H9 (cell line): ENCODE data around the gene CRISP3. TPM values are rescaled to one million over a fixed set of nuclear protein-coding genes. Genes with fewer than 3 reads are reported as not detected.

Experiments used
- DNase-seq: peaks from one replicate; pipeline ENCODE4 v3.0.0-alpha.2; 2017
- H2AFZ ChIP-seq: one replicate; pipeline ENCODE4 v1.6.1; 2013; ENCODE audit warnings: mild to moderate bottlenecking, low read length, control low read depth, moderate library complexity
- H2AK5ac ChIP-seq: 2 replicates; pipeline ENCODE4 v1.6.1; 2013; ENCODE audit warnings: low read length, control low read depth, mixed read lengths; ENCODE audit not compliant: insufficient read length
- H2BK120ac ChIP-seq: one replicate; pipeline ENCODE4 v1.6.1; 2013; ENCODE audit warnings: low read depth, mild to moderate bottlenecking, low read length, control low read depth, inconsistent platforms; ENCODE audit not compliant: poor library complexity, severe bottlenecking
- H2BK12ac ChIP-seq: 2 replicates; pipeline ENCODE4 v1.6.1; 2013; ENCODE audit warnings: low read length, control low read depth, mixed read lengths, low read depth; ENCODE audit not compliant: insufficient read length
- H2BK15ac ChIP-seq: 2 replicates; pipeline ENCODE4 v1.6.1; 2013; ENCODE audit warnings: low read depth, low read length, control low read depth
- H2BK20ac ChIP-seq: one replicate; pipeline ENCODE4 v1.6.1; 2013; ENCODE audit warnings: low read depth, mild to moderate bottlenecking, low read length, control low read depth, inconsistent platforms; ENCODE audit not compliant: poor library complexity, severe bottlenecking
- H2BK5ac ChIP-seq: 2 replicates; pipeline ENCODE4 v1.6.1; 2013; ENCODE audit warnings: low read length, control low read depth, mixed read lengths; ENCODE audit not compliant: insufficient read length
- H3K14ac ChIP-seq: 2 replicates; pipeline ENCODE4 v1.6.1; 2013; ENCODE audit warnings: low read length, control low read depth; ENCODE audit not compliant: insufficient read depth
- H3K18ac ChIP-seq: 2 replicates; pipeline ENCODE4 v1.6.1; 2013; ENCODE audit warnings: low read depth, mild to moderate bottlenecking, mixed read lengths, low read length, control low read depth; ENCODE audit not compliant: insufficient read length
- H3K23ac ChIP-seq: 2 replicates; pipeline ENCODE4 v1.6.1; 2013; ENCODE audit warnings: low read length, control low read depth, mixed read lengths, low read depth; ENCODE audit not compliant: insufficient read length
- H3K23me2 ChIP-seq: 2 replicates; pipeline ENCODE4 v1.6.1; 2013; ENCODE audit warnings: low read depth, mild to moderate bottlenecking, mixed read lengths, low read length, control low read depth; ENCODE audit not compliant: insufficient read length, poor library complexity, severe bottlenecking
- H3K27ac ChIP-seq: 2 replicates; pipeline ENCODE4 v1.5.1; 2013; ENCODE audit warnings: low read length, control low read depth, mixed read lengths, low read depth; ENCODE audit not compliant: insufficient read length
- H3K27me3 ChIP-seq: 2 replicates; pipeline ENCODE4 v1.6.1; 2013; ENCODE audit warnings: low read length, control low read depth, inconsistent platforms; ENCODE audit not compliant: insufficient read depth
- H3K4ac ChIP-seq: 2 replicates; pipeline ENCODE4 v1.6.1; 2013; ENCODE audit warnings: low read depth, mild to moderate bottlenecking, control low read depth, inconsistent platforms, low read length, moderate library complexity
- H3K4me1 ChIP-seq: 2 replicates; pipeline ENCODE4 v1.6.1; 2013; ENCODE audit warnings: low read length, control low read depth, inconsistent platforms; ENCODE audit not compliant: insufficient read depth
- H3K4me2 ChIP-seq: 2 replicates; pipeline ENCODE4 v1.6.1; 2013; ENCODE audit warnings: low read length, control low read depth, mixed read lengths; ENCODE audit not compliant: insufficient read length, insufficient read depth
- H3K56ac ChIP-seq: 2 replicates; pipeline ENCODE4 v1.6.1; 2013; ENCODE audit warnings: low read depth, mild to moderate bottlenecking, mixed read lengths, low read length, control low read depth; ENCODE audit not compliant: insufficient read length
- H3K79me1 ChIP-seq: 2 replicates; pipeline ENCODE4 v1.6.1; 2013; ENCODE audit warnings: low read depth, mild to moderate bottlenecking, moderate library complexity, low read length, control low read depth, inconsistent platforms; ENCODE audit not compliant: insufficient read depth, poor library complexity, severe bottlenecking
- H3K79me2 ChIP-seq: 2 replicates; pipeline ENCODE4 v1.6.1; 2013; ENCODE audit warnings: low read length, control low read depth, inconsistent platforms; ENCODE audit not compliant: insufficient read depth
- H3K9ac ChIP-seq: 2 replicates; pipeline ENCODE4 v1.6.1; 2013; ENCODE audit warnings: low read length, control low read depth, mixed read lengths; ENCODE audit not compliant: insufficient read length; ENCODE audit errors: extremely low read depth
- H3K9me3 ChIP-seq: one replicate; pipeline ENCODE4 v1.6.1; 2013; ENCODE audit warnings: low read depth, low read length, inconsistent platforms; ENCODE audit not compliant: control insufficient read depth
- H3T11ph ChIP-seq: one replicate; pipeline ENCODE4 v1.6.1; 2013; ENCODE audit warnings: mild to moderate bottlenecking, low read length, control low read depth, inconsistent platforms
- H4K20me1 ChIP-seq: one replicate; pipeline ENCODE4 v1.6.1; 2013; ENCODE audit not compliant: control insufficient read depth, insufficient read length, insufficient read depth
- H4K5ac ChIP-seq: 2 replicates; pipeline ENCODE4 v1.6.1; 2013; ENCODE audit warnings: low read depth, mild to moderate bottlenecking, mixed read lengths, low read length, control low read depth; ENCODE audit not compliant: insufficient read length
- H4K8ac ChIP-seq: replicated peaks from 2 replicates; pipeline ENCODE4 v1.6.1; 2013; ENCODE audit warnings: low read length, control low read depth, mixed read lengths, low read depth; ENCODE audit not compliant: insufficient read length
- H4K91ac ChIP-seq: 2 replicates; pipeline ENCODE4 v1.6.1; 2013; ENCODE audit warnings: low read depth, mild to moderate bottlenecking, moderate library complexity, mixed read lengths, low read length, control low read depth; ENCODE audit not compliant: insufficient read length
- H3K27ac Mint-ChIP-seq, 3 experiments: 2 replicates in 2 of 3; 3 replicates in 1 of 3; pipeline ENCODE4 v1.8.0; 2020 to 2021; ENCODE audit warnings: mixed read lengths in 3 of 3, mild to moderate bottlenecking in 1 of 3, moderate library complexity in 1 of 3
- H3K27me3 Mint-ChIP-seq: 2 replicates; pipeline ENCODE4 v1.8.0; 2021; ENCODE audit warnings: low read depth, mild to moderate bottlenecking, moderate library complexity, mixed read lengths
- H3K36me3 Mint-ChIP-seq, 3 experiments: 2 replicates in 2 of 3; 3 replicates in 1 of 3; pipeline ENCODE4 v1.8.0; 2020 to 2021; ENCODE audit warnings: low read depth in 3 of 3, mixed read lengths in 3 of 3; ENCODE audit not compliant: insufficient read depth in 1 of 3
- H3K4me1 Mint-ChIP-seq, 2 experiments: 2 replicates each; pipeline ENCODE4 v1.8.0; 2020; ENCODE audit warnings: mixed read lengths in 2 of 2
- H3K4me3 Mint-ChIP-seq, 2 experiments: 2 replicates in 1 of 2; 3 replicates in 1 of 2; pipeline ENCODE4 v1.8.0; 2020 to 2021; ENCODE audit warnings: mild to moderate bottlenecking in 2 of 2, mixed read lengths in 2 of 2, moderate library complexity in 1 of 2
- H3K9me3 Mint-ChIP-seq, 2 experiments: 2 replicates in 1 of 2; 3 replicates in 1 of 2; pipeline ENCODE4 v1.8.0; 2020; ENCODE audit warnings: mild to moderate bottlenecking in 2 of 2, mixed read lengths in 2 of 2, moderate library complexity in 1 of 2
- total RNA-seq: library from RNA; stranded (reverse); gene quantifications from 2 replicates; pipeline ENCODE4 v1.2.1, GENCODE V29; 2021
- TF ChIP-seq, protein P1 (sequence below): fragments of 200-600 bp; sonication (generic); conservative IDR thresholded peaks from 3 replicates; pipeline ENCODE4 v1.8.0; 2021; ENCODE audit warnings: antibody characterized with exemption, mild to moderate bottlenecking

CRISP3 gene
- total RNA-seq, 1 experiment from 2014 or later = not detected

DNA sequence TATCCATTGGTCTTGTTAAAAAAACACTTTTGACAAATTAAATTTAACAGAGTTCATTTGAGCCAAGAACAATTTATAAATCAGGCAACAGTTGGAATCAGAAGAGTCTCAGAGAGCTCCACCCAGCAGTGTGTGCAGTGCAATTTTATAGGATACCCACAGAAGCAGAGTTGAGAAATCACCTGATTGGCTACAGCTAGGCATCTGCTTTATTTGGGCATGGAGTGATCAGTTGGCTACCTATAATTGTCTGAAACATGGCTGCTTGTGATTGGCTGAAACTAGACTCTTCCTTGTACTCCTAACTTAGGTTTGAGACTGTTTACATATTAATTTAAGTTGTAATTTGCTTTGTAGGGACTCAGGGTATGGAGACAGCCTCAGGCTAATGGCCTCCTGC, 30.9 kb upstream of the CRISP3 start:
- H3K4me3 Mint-ChIP-seq = no peak overlapping the region
- no peak overlapping the region for H2BK5ac ChIP-seq
- no peak overlapping the region for H3K23ac ChIP-seq
- no peaks in the 10 kb centered on the region for H3K23me2 ChIP-seq
- no peak overlapping the region for H3K27ac ChIP-seq
- H3K18ac ChIP-seq = no peak overlapping the region
- no peak overlapping the region for H3K9ac ChIP-seq
- peaks cover 3 to 7% (median 5%) of the 10 kb centered on the region in 3 experiments; a peak in 5 of 7 replicates for H3K36me3 Mint-ChIP-seq
- no peak overlapping the region for H3T11ph ChIP-seq
- no peak overlapping the region for H3K56ac ChIP-seq
- TF ChIP-seq, protein P1, sequence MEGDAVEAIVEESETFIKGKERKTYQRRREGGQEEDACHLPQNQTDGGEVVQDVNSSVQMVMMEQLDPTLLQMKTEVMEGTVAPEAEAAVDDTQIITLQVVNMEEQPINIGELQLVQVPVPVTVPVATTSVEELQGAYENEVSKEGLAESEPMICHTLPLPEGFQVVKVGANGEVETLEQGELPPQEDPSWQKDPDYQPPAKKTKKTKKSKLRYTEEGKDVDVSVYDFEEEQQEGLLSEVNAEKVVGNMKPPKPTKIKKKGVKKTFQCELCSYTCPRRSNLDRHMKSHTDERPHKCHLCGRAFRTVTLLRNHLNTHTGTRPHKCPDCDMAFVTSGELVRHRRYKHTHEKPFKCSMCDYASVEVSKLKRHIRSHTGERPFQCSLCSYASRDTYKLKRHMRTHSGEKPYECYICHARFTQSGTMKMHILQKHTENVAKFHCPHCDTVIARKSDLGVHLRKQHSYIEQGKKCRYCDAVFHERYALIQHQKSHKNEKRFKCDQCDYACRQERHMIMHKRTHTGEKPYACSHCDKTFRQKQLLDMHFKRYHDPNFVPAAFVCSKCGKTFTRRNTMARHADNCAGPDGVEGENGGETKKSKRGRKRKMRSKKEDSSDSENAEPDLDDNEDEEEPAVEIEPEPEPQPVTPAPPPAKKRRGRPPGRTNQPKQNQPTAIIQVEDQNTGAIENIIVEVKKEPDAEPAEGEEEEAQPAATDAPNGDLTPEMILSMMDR = no peak
- no peaks in the 10 kb centered on the region for H3K79me2 ChIP-seq
- H3K79me1 ChIP-seq = no peaks in the 10 kb centered on the region
- H3K4me1 Mint-ChIP-seq = no peaks in the 10 kb centered on the region
- H4K91ac ChIP-seq = no peak overlapping the region
- no peak overlapping the region for H3K4ac ChIP-seq
- no peak for DNase-seq
- H3K27ac Mint-ChIP-seq = no peak overlapping the region
- no peak overlapping the region for H2BK12ac ChIP-seq
- H2BK120ac ChIP-seq = no peak overlapping the region
- H4K20me1 ChIP-seq = no peaks in the 10 kb centered on the region
- no peak overlapping the region for H2BK20ac ChIP-seq
- peaks cover 6 to 8% of the 10 kb centered on the region in 2 experiments for H3K9me3 Mint-ChIP-seq
- H3K14ac ChIP-seq = no peak overlapping the region
- H2AK5ac ChIP-seq = no peak overlapping the region
- no peaks in the 10 kb centered on the region for H3K9me3 ChIP-seq
- no peak overlapping the region for H4K8ac ChIP-seq
- no peaks in the 10 kb centered on the region for H3K27me3 ChIP-seq
- H3K4me2 ChIP-seq = no peak overlapping the region
- H3K4me1 ChIP-seq = no peaks in the 10 kb centered on the region
- H4K5ac ChIP-seq = no peak overlapping the region
- no peaks in the 10 kb centered on the region for H3K27me3 Mint-ChIP-seq
- no peak overlapping the region for H2AFZ ChIP-seq
- no peak overlapping the region for H2BK15ac ChIP-seq
